NCI-H1436 treated with DMSO at 0.1 percent for 48 hours (cell line): ENCODE data around the gene SARDH.

Source experiments
- DNase-seq: peaks from one replicate; lab custom pipeline; 2025; lab: John Stamatoyannopoulos, UW

Gene SARDH

GRCh38 chr9:133666845-133667244 lies 71.3 kb downstream of the SARDH start:
- no peak for DNase-seq

- DNase-seq, result no peak
Measured at GRCh38 chr9:133666387-133666786, 71.8 kb downstream of the SARDH start.

- no peak for DNase-seq
Measured at GRCh38 chr9:133665535-133665934, 72.6 kb downstream of the SARDH start.

GRCh38 chr9:133665096-133665495 lies 73.1 kb downstream of the SARDH start:
- no peak for DNase-seq

GRCh38 chr9:133664173-133665050 lies 73.7 kb downstream of the SARDH start:
- DNase-seq, result no peak

GRCh38 chr9:133661846-133662540 lies 76.2 kb downstream of the SARDH start:
- no peak for DNase-seq

GRCh38 chr9:133659516-133659915 lies 78.6 kb downstream of the SARDH start:
- DNase-seq, result no peak

- DNase-seq, result no peak
Measured at GRCh38 chr9:133658442-133659431, 79.4 kb downstream of the SARDH start.

GRCh38 chr9:133657120-133657661 lies 81.0 kb downstream of the SARDH start:
- DNase-seq, result no peak

GRCh38 chr9:133656211-133657119 lies 81.7 kb downstream of the SARDH start:
- no peak for DNase-seq

- no peak for DNase-seq
Measured at GRCh38 chr9:133655701-133656100, 82.5 kb downstream of the SARDH start.

- DNase-seq, result no peak
Measured at GRCh38 chr9:133654736-133655657, 83.2 kb downstream of the SARDH start.

GRCh38 chr9:133653638-133654037 lies 84.5 kb downstream of the SARDH start:
- no peak for DNase-seq

- DNase-seq, result no peak
Measured at GRCh38 chr9:133650026-133650425, 88.1 kb downstream of the SARDH start.

- DNase-seq, result no peak
Measured at GRCh38 chr9:133649194-133649593, 89.0 kb downstream of the SARDH start.

- DNase-seq, result no peak
Measured at GRCh38 chr9:133647765-133648469, 90.2 kb downstream of the SARDH start.

GRCh38 chr9:133647148-133647547 lies 91.0 kb downstream of the SARDH start:
- DNase-seq, result no peak

- no peak for DNase-seq
Measured at GRCh38 chr9:133645021-133645765, 93.0 kb downstream of the SARDH start.
